HL-60/S4 treated with phorbol 12-myristate 13-acetate at 8.2 ng/mL for 4 days and 3 days (cell line): ENCODE results near the gene RAB5IF.
"Not testable (repeated sequence)": the region's sequence is repeated elsewhere in the genome, so short reads cannot be mapped to it uniquely, and the experiment has no call there.

ENCODE experiments used
- in situ Hi-C: fragments of 300-500 bp; cut with MboI; formaldehyde crosslinking; loops from 2 replicates; pipeline ENCODE4 v1.15.0; 2022; ENCODE audit warnings: low sequenced_read_pairs

Gene RAB5IF, protein sequence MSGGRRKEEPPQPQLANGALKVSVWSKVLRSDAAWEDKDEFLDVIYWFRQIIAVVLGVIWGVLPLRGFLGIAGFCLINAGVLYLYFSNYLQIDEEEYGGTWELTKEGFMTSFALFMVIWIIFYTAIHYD

GRCh38 chr20:36605399-36606157, at the start of gene RAB5IF:
Gene RAB5IF, plus strand, starts transcription at chr20:36605779. Its CDS starts 173 bp downstream, at chr20:36605952.
- in situ Hi-C loops: no loop called here

DNA sequence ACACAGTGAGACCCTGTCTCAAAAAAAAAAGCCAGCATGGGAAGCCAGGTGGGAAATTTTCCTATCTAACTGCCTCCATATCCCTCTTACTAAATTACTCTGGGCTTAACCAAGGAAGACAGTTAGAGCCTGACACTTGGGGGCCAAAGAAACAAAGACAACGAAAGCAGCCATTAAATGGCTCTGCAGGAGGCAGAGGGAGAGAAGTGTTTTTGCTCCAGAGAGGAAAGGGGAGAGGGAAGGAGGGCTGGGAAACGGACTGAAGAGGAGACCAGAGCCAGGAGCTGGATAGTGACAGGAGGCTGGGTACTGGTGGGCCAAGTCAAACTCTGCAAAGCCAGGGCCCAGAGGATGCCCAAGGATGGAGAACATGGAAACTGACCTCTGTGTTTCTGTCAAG, 42.9 kb upstream of the RAB5IF start:
- in situ Hi-C loops: no loop called here

GRCh38 chr20:36563374-36563773, 42.2 kb upstream of the RAB5IF start:
- in situ Hi-C loops: no loop called here

DNA sequence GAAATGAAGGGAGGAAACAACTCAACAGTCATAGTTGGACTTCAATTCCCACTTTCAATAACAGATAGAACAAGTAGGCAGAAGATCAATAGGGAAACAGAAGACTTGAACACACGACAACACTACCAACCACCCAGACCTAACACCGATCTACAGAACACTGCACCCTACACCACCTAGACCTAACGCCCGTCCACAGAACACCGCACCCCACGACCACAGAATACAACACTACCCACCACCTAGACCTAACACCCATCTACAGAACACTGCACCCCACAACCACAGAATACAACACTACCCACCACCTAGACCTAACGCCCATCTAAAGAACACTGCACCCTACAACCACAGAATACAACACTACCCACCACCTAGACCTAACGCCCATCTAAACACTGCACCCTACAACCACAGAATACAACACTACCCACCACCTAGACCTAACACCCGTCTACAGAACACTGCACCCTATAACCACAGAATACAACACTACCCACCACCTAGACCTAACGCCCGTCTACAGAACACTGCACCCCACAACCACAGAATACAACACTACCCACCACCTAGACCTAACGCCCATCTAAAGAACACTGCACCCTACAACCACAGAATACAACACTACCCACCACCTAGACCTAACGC, 41.4 kb upstream of the RAB5IF start:
- in situ Hi-C loops: not testable (repeated sequence)

- in situ Hi-C loops: not testable (repeated sequence)
These were observed 40.9 kb upstream of the RAB5IF start for GRCh38 chr20:36564726-36565121.

DNA sequence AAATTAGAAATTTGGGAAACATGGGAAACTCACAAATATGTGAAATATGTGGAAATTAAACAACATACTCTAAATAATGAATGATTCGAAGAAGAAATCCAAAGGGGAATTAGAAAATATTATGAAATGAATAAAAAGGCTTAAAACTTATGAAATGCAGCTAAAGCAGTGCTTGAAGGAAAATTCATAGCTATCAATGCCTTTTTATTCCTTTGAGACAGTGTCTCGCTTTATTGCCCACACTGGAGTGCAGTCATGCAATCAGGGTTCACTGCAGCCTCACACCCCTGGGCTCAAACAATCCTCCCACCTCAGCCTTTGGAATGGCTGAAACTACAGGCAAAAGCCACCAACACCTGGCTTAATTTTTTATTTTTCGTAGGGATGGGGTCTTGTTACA, 40.1 kb upstream of the RAB5IF start:
- in situ Hi-C loops: no loop called here

GRCh38 chr20:36569847-36570429, 35.6 kb upstream of the RAB5IF start:
- in situ Hi-C loops: no loop called here

DNA sequence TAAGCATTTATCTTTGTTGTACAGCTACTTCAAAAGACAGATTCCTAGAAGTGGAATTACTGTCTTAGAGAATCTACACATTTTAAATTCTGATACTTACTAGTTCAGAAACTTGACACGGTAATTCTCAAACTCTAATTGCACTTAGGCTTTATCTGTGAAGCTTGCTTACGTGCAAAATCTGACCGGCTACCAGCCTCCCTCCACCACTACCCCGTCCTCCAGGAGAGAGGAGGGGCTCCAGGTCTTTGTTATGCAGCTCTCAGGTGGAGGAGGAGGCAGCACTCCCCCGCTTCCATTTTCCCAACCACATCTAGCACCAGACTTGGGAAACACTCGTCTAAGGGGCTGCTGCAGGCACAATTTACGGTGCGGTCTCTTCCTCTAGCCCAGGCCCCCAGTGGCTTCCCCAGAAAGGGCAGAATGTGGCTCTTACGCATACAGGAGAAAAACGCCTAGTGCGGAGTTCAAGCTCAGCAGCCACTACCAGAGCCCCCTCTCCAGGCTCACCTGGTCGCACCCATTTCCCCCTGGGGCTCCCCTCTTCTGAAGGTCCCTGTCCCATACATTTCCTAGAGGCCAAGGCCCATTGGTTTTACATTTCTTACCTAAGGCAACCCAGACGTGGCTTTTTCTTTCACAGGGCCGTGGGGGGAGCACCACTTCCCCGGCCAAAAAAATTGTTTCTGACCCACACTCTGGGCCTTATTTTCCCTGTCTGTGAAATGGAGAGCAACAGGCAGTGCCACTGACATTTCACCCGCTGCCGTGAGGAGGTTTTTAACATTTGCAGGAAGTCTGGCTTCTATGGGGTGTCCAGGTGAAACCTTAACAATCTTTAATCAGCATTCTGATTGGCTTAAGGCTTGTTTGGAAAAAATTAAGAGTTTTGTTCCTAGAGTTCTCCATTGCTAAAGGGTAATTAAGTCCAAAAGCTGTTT, 33.7 kb upstream of the RAB5IF start:
- in situ Hi-C loops: no loop called here

DNA sequence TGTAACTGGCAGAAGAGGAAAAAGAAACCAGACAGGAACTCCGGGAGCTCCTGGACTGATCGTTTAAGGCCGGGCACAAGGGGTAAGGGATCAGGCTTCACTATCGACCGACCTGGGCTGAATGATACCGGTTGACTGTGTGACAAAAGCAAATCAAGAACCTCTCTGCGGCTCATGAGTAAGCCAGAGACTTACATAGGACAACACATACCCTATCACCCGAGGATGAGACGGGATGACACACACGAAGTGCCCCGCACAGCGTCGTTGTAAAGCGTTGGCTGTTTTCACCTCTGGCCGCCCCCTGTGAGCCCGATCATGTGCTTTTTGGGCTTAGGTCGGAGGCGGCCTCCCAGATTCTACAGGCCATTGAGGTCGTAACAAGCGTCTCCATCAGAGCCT, 32.9 kb upstream of the RAB5IF start:
- in situ Hi-C loops: no loop called here

DNA sequence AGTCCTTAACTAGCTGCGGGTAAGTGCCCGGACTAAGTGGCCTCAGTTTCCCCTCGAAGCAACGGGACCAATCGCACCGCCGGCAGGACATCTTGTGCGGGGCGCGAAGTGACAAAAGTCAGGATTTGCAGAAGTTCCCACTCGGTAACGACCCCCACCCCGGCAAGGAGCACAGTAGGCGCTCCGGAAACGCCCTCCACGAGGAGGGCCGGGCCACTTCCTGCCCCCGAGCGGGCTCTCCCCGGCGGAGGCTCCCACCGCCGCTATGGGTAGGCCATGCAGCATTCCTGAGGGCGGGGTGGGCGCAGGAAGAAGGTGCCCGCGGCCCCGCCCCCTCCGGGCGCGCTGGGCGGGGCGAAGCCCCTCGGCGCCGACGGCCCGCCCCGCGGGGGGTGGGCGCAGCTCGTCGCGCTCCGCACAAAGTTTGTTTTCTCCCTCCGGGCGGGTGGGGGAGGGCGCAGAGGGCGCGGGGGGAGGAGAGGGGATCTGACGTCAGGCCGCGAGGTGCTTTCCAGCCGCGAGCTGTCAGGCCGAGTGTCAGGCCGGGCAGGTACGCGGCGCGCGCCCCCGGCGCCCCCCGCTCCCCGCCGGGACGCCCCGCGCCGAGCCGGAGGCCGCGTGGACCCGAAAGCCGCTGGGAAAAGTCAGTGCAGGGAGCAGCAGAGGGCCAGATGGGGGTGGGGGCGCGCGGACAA, 32.3 kb upstream of the RAB5IF start, which contains the start of gene TGIF2:
TSS of gene TGIF2 (plus strand) at position 495 of the 695 bp plus-strand sequence. CDS start 5,178 bp downstream, outside the sequence.
- in situ Hi-C loops: no loop called here

DNA sequence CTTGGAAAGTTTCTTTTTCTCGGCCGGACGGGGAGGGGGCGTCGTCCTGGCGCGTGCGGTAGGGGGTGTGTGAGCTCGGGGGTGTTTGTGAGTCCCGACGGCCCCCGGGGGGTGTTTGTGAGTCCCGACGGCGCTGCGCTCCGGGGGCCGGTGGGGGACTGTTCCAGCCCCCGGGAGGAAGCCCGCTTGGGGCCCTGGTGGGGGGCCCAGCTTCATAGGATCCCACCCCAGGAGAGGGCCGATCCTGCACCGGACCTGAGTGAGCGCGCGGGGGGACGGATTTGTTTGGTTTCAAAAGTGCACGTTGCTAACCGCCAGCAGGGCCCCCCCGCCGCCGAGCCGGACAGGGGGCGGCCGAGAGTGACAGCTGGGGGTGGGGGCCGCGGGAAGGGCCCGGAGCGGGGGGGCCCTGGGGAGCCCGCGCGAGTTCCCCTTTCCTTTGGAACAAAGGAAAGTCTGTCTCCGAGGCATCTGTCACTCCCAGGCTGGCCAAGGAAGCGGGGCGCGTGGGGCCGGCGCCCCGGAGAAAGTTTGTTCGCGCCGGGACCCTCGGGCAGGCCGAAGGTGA, 31.7 kb upstream of the RAB5IF start:
- in situ Hi-C loops: no loop called here

GRCh38 chr20:36574366-36575135, 31.0 kb upstream of the RAB5IF start:
- in situ Hi-C loops: no loop called here

DNA sequence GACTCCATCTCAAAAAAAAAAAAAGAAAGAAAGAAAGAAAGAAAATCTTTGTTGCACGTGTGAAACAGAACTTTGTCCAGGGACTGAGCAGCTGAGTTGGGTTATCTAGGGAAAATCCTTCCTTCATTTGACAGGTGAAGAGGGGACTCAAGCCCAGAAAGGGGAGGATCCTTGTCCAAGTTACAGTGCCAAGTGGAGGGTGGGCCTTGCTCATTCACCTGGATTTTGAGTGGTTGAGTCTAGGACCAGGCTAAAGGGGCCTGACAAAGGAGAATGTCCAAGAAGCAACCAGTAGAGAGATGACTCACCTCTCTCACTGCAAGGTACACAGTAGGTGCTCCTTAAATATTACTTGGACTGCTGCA, 29.5 kb upstream of the RAB5IF start:
- in situ Hi-C loops: no loop called here

DNA sequence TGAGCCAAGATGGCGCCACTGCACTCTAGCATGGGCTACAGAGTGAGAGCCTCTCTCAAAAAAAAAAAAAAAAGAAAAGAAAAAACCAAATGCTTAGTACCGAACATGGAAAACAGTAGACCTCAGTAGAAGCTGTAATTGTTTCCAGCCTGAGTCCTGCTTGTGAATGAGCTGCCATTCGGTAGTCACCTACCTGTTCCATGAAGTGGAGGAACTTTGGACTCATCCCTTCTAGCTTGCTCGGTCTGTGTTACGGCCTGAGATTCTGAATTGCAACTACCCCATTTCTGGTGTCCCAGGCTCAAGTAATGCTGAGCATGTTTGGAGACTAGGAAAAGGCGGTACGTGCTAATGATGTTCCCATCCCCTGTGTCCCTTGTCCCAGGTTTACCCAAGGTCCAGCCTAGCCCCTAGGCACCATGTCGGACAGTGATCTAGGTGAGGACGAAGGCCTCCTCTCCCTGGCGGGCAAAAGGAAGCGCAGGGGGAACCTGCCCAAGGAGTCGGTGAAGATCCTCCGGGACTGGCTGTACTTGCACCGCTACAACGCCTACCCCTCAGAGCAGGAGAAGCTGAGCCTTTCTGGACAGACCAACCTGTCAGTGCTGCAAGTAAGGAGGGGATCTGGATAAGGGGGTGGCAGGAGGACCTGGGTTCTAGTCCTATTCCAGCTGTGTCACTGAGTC, 27.1 kb upstream of the RAB5IF start:
- in situ Hi-C loops: no loop called here

GRCh38 chr20:36579996-36580545, 25.5 kb upstream of the RAB5IF start:
- in situ Hi-C loops: no loop called here

DNA sequence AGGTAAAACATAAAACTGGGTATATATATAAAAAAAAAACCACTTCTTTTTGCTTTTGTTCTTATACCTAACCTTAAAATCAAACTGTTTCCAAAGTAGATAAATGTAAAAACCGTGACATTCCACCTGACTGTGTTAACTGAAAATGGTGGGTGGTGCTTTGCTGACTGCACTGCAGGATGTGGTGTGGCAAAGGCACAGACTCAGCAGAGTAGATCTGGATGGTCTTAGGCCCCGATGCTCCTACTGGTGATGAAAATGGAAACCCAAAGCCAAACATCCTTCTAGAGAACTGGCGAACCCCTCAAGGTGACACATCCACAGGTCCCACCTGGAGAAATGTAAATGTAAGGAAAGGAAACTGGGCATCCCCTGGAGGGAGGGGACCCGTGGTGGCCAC, 23.3 kb upstream of the RAB5IF start:
- in situ Hi-C loops: no loop called here

- in situ Hi-C loops: no loop called here
These were observed 22.8 kb upstream of the RAB5IF start for GRCh38 chr20:36582821-36583220.

- in situ Hi-C loops: no loop called here
These were observed 21.5 kb upstream of the RAB5IF start for GRCh38 chr20:36584018-36584481.
